T47D (cell line): Measurements from ENCODE around the gene UBN2.
"Not testable (repeated sequence)": the region's sequence is repeated elsewhere in the genome, so short reads cannot be mapped to it uniquely, and the experiment has no call there.

Experiments used
- DNase-seq, 2 experiments: peaks; one replicate each; pipeline versions ENCODE4 v3.0.0 to v3.0.0-alpha.2; 2011 to 2012; ENCODE audit warnings: low read depth in 1 of 2, low spot score in 1 of 2
- JUND ChIP-seq: IDR thresholded peaks from 2 replicates; pipeline ENCODE4 v1.6.1; 2012; ENCODE audit warnings: low read depth
- in situ Hi-C: cut with HindIII; loops from 2 replicates; pipeline ENCODE4 v1.10.0; 2016; ENCODE audit warnings: low sequenced_read_pairs, low pct_unique_long_range_greater_than_20kb

Gene UBN2

GRCh38 chr7:139292821-139293220 is 61.8 kb downstream of the UBN2 start:
- in situ Hi-C loops: no loop called here

GRCh38 chr7:139293534-139293933 is 62.5 kb downstream of the UBN2 start:
- in situ Hi-C loops: no loop called here
- TF ChIP-seq JUND: no peak
- no peak for DNase-seq

More at GRCh38 chr7:139292821-139293220, 61.8 kb downstream of the UBN2 start:
- no peak for TF ChIP-seq JUND
- no peak for DNase-seq

GRCh38 chr7:139294241-139294640 is 63.2 kb downstream of the UBN2 start:
- no peak for TF ChIP-seq JUND
- in situ Hi-C loops: no loop called here
- no peak for DNase-seq

- no peak for DNase-seq
- no peak for TF ChIP-seq JUND
- in situ Hi-C loops: no loop called here
Measured at GRCh38 chr7:139294951-139295575, 64.0 kb downstream of the UBN2 start.

GRCh38 chr7:139297795-139298194 is 66.8 kb downstream of the UBN2 start:
- DNase-seq: peak; percentile 5 to 77
- in situ Hi-C loops: no loop called here
- no peak for TF ChIP-seq JUND

DNA sequence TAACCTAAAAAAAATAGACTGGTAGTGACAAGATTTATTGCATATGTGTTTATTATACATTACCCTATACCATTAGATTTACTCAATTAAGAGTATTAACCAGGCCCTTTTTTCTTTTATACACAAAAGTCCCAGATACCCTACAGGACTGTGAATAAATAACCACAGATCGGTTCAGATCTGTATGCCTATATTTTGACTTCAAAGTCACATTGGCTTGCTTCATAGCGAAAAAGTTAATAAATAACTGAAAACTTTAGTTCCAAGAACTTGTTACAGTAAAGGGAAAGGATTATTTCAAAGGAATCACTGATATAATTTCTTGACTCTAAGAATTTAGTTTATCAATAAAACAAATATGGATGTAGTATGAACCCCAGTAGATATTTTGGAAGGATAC is 68.3 kb downstream of the UBN2 start:
- DNase-seq: no peak
- in situ Hi-C loops: no loop called here
- no peak for TF ChIP-seq JUND

DNA sequence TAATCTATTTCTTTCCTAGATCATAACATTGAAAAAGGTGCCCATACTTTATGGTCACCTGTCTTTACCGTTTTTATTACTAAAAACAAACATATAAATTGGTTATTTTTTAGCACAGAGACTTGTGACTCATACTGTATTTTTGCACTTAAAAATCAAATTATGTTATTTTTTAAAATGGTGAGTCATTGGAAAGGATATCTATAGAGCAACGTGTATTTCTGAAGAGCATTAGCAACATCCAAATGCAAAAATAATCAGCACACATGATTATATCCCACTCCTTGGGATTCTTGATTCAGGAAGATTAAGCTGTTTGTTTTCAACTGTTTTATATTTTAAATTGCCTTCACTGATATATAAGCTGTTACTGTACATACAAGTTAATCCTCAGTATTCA is 69.4 kb downstream of the UBN2 start:
- TF ChIP-seq JUND: no peak
- DNase-seq: no peak
- in situ Hi-C loops: no loop called here

- in situ Hi-C loops: no loop called here
- no peak for TF ChIP-seq JUND
- no peak for DNase-seq
Measured at GRCh38 chr7:139304517-139304916, 73.5 kb downstream of the UBN2 start.

DNA sequence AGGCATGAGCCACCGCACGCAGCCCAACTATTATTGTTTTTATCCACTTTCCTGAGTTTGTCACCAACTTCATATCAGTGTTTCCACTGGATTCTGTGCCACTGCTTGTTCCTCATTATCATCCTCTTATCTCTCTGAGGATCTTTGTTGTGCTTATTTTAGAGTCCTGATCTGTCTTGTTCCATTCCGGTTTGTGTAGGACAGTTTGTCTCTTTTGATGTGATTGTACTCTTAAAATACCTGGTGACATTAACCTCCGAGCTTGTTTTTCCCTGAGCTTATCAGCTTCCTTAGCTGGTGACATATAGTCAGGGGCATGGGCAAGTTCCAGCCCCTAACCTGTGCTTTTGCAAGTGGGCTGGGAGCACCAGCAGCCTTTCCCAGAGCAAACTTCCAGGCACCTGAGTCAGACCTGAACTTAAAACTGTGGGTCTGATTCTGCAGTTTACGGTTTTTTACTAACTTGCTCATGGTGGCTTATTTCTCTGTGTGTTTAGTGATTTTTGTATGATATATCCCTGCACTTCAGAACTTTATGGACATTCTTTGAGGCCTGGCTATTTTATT is 87.0 kb downstream of the UBN2 start:
- no peak for TF ChIP-seq JUND
- no peak for DNase-seq

GRCh38 chr7:139321071-139321745 is 90.2 kb downstream of the UBN2 start:
- in situ Hi-C loops: no loop called here
- no peak for TF ChIP-seq JUND
- DNase-seq: peak in 1 of 2 experiments; percentile 66

More for the DNA sequence above, 87.0 kb downstream of the UBN2 start:
- in situ Hi-C loops: no loop called here

GRCh38 chr7:139324709-139325108 is 93.7 kb downstream of the UBN2 start:
- in situ Hi-C loops, DNase-seq: not testable (repeated sequence)

DNA sequence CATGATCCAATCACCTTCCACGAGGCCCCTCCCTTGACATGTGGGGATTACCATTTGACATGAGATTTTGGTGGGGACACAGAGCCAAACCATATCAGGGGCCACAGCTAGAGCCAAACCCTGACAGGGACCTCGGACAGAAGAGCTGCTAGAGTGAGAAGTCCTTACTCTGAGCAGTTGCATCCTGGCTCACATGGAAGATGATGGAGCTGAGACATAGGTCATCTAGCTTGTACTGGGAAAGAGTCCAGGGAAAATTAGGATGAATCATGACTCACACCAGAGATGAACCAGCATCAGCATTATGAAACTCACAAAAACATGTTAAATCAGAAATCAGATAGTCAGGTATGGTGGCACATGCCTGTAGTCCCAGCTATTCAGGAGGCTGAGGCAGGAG is 97.3 kb downstream of the UBN2 start:
- no peak for TF ChIP-seq JUND
- in situ Hi-C loops: no loop called here
- no peak for DNase-seq

DNA sequence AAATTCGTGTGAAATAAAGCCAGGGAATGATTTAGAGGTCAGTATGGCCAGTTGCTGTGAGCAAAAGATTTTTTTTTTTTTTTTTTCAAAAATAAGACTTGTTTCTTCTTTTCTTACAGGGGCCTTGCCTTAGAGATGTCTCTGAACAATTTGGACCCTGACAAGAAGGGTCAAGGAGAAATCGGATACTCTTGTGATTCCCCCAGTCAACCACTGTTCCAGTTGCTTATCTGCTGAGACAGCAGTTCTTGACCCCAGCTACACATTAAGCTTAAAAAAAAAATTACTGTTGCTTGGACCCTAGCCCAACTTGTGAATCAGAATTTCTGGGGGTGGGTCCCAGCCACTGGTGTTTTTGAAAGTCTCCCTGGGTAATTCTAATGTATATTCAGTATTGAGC is 98.1 kb downstream of the UBN2 start:
- in situ Hi-C loops: no loop called here
- no peak for DNase-seq
- no peak for TF ChIP-seq JUND
